ENCODE measurements around the gene RYR1. TPM values are rescaled to one million over a fixed set of nuclear protein-coding genes. Genes with fewer than 3 reads are reported as not detected.
A peak's percentile ranks its signal among the peaks of the same experiment; 100 is the strongest.

The RYR1 gene
- total RNA-seq, 4 donors from 2014 or later, result 0.54 to 1.6 (median 0.61) TPM

GRCh38 chr19:38429055-38429810, 4.3 kb upstream of the RYR1 start:
- intact Hi-C loops (cut with DNase I), result no loop called here
- H3K4me3 ChIP-seq (replicated peaks in 1 of 3), result no peak overlapping the region
- H3K9me3 ChIP-seq, result no peaks in the 10 kb centered on the region
- WGBS, 2 donors, result 58 to 66% methylated on average over 14 of the region's 14 CpGs
- H3K27me3 ChIP-seq, result no peaks in the 10 kb centered on the region
- H3K4me1 ChIP-seq, result no peaks in the 10 kb centered on the region
- no peaks in the 10 kb centered on the region for H3K36me3 ChIP-seq
- TF ChIP-seq CTCF (IDR thresholded peaks at IDR 0.05), result no peak
- TF ChIP-seq POLR2A (IDR thresholded peaks at IDR 0.05), result no peak
- H3K27ac ChIP-seq, result no peak overlapping the region
- no peak for DNase-seq

- Histone ChIP-seq H3K4me1 (no peaks in the 10 kb centered on the region), H3K36me3 (no peaks in the 10 kb centered on the region), H3K27me3 (no peaks in the 10 kb centered on the region), H3K9me3 (no peaks in the 10 kb centered on the region), H3K27ac (no peak overlapping the region), H3K4me3 (replicated peaks in 1 of 3) (no peak overlapping the region)
- TF ChIP-seq POLR2A (IDR thresholded peaks at IDR 0.05) (no peak), CTCF (IDR thresholded peaks at IDR 0.05) (no peak)
- WGBS, 2 donors, result 77 to 95% methylated on average over 2 of the region's 2 CpGs
- intact Hi-C loops (cut with DNase I), result no loop called here
- no peak for DNase-seq
Observed at GRCh38 chr19:38429811-38430156, 3.7 kb upstream of the RYR1 start.

- no peak for DNase-seq
- Histone ChIP-seq H3K4me1 (no peaks in the 10 kb centered on the region), H3K4me3 (replicated peaks in 1 of 3) (no peak overlapping the region), H3K9me3 (no peaks in the 10 kb centered on the region), H3K27ac (no peak overlapping the region), H3K36me3 (no peaks in the 10 kb centered on the region), H3K27me3 (no peaks in the 10 kb centered on the region)
- TF ChIP-seq POLR2A (IDR thresholded peaks at IDR 0.05) (no peak), CTCF (IDR thresholded peaks at IDR 0.05) (no peak)
- WGBS, 2 donors, result 81 to 84% methylated on average over 7 of the region's 7 CpGs
- intact Hi-C loops (cut with DNase I), result no loop called here
Observed at GRCh38 chr19:38430931-38431330, 2.6 kb upstream of the RYR1 start.

- Histone ChIP-seq H3K36me3 (no peaks in the 10 kb centered on the region), H3K27ac (no peak overlapping the region), H3K9me3 (no peaks in the 10 kb centered on the region), H3K4me3 (replicated peaks in 1 of 3) (no peak overlapping the region), H3K4me1 (no peaks in the 10 kb centered on the region), H3K27me3 (no peaks in the 10 kb centered on the region)
- intact Hi-C loops (cut with DNase I), result no loop called here
- DNase-seq, result peak in 1 of 2 donors; percentile 7
- TF ChIP-seq CTCF (IDR thresholded peaks at IDR 0.05) (no peak), POLR2A (IDR thresholded peaks at IDR 0.05) (no peak)
- WGBS, 2 donors, result 15 to 23% methylated on average over 8 to 12 of the region's 13 CpGs
Observed at GRCh38 chr19:38434549-38435051, 1.1 kb downstream of the RYR1 start.

GRCh38 chr19:38437295-38437694, 3.8 kb downstream of the RYR1 start:
- TF ChIP-seq CTCF (IDR thresholded peaks at IDR 0.05) (no peak), POLR2A (IDR thresholded peaks at IDR 0.05) (no peak)
- Histone ChIP-seq H3K4me3 (replicated peaks in 1 of 3) (no peak overlapping the region), H3K27ac (no peak overlapping the region), H3K9me3 (no peaks in the 10 kb centered on the region), H3K27me3 (no peaks in the 10 kb centered on the region), H3K4me1 (no peaks in the 10 kb centered on the region), H3K36me3 (no peaks in the 10 kb centered on the region)
- intact Hi-C loops (cut with DNase I), result no loop called here
- no peak for DNase-seq
- 93 to 94% methylated on average over 6 of the region's 6 CpGs for WGBS, 2 donors

Data from thyroid gland (tissue), 4 donors.